Kidney (tissue), 14 donors: ENCODE measurements around the gene INO80D. TPM values are rescaled to one million over a fixed set of nuclear protein-coding genes. Genes with fewer than 3 reads are reported as not detected.

Experiments used
- DNase-seq, 5 donors: peaks; one replicate each; pipeline ENCODE4 v3.0.0-alpha.2; 2013 to 2020
- FAIRE-seq: peaks from 2 replicates; lab custom pipeline; 2012; peaks lifted over from hg19 to GRCh38; lab: Jason Lieb, UNC
- H3K27ac ChIP-seq, 2 donors: one replicate each; pipeline ENCODE4 v1.7.0; 2013; ENCODE audit warnings: low read depth in 2 of 2, low read length in 2 of 2, inconsistent platforms in 1 of 2
- H3K27me3 ChIP-seq: one replicate; pipeline ENCODE4 v1.7.1; 2013; ENCODE audit warnings: low read length, inconsistent platforms; ENCODE audit not compliant: control insufficient read depth, insufficient read depth
- H3K36me3 ChIP-seq, 3 donors: one replicate each; pipeline versions ENCODE4 v1.7.0 to v1.7.1; 2013; ENCODE audit warnings: low read length in 3 of 3, control low read depth in 1 of 3, inconsistent platforms in 1 of 3; ENCODE audit not compliant: insufficient read depth in 3 of 3, control insufficient read depth in 2 of 3
- H3K4me1 ChIP-seq, 3 donors: one replicate each; pipeline versions ENCODE4 v1.7.0 to v1.7.1; 2013; ENCODE audit warnings: low read length in 3 of 3, inconsistent platforms in 1 of 3, low read depth in 1 of 3; ENCODE audit not compliant: control insufficient read depth in 2 of 3, insufficient read depth in 2 of 3
- H3K4me3 ChIP-seq, 3 donors: one replicate each; pipeline versions ENCODE4 v1.7.0 to v1.8.1; 2013; ENCODE audit warnings: low read length in 3 of 3, control low read depth in 1 of 3, inconsistent platforms in 1 of 3
- H3K9ac ChIP-seq, 3 donors: one replicate each; pipeline versions ENCODE4 v1.7.0 to v1.7.1; 2013; ENCODE audit warnings: low read length in 3 of 3, control low read depth in 1 of 3, inconsistent platforms in 1 of 3
- H3K9me3 ChIP-seq, 3 donors: one replicate each; pipeline versions ENCODE4 v1.7.0 to v1.7.1; 2013; ENCODE audit warnings: low read length in 3 of 3, control low read depth in 1 of 3, inconsistent platforms in 1 of 3; ENCODE audit not compliant: control insufficient read depth in 2 of 3, insufficient read depth in 1 of 3
- CTCF ChIP-seq: IDR thresholded peaks from 3 replicates; pipeline ENCODE4 v1.5.1; 2012; ENCODE audit warnings: mild to moderate bottlenecking, moderate library complexity, borderline replicate concordance; ENCODE audit not compliant: insufficient read depth; ENCODE audit errors: extremely low read depth
- intact Hi-C: fragments of 100-400 bp; cut with DNase I; formaldehyde crosslinking; loops from one replicate; pipeline ENCODE4 v1.11.1; 2022
- polyA plus RNA-seq: library from polyadenylated mRNA; stranded (reverse); fragments of 350-450 nt; fragmentation: Illumina TruSeq; extraction: RNeasy Lipid Tissue Mini Kit (QIAGEN cat#74804); gene quantifications from one replicate; pipeline ENCODE4 v1.2.3, GENCODE V29; 2014; ENCODE audit warnings: low read depth, low replicate concordance; ENCODE audit not compliant: insufficient read depth
- total RNA-seq: library from RNA; stranded (reverse); fragmentation: NEBNext Ultra II Directional; extraction: Animal tissue kit (Norgen Biotek cat#: 25700); gene quantifications from one replicate; pipeline ENCODE4 v1.2.1, GENCODE V29; 2021
- donor health status: control.
- donor health status: control.
- donor health status: control.
- donor health status: control.
- donor health status: control.
- donor health status: DM: yes; HTN: yes; CAD: no.
- donor health status: Normal renal cell carcinoma (clear cell type).

The INO80D gene
- total and polyA plus RNA-seq, 2 donors from 2014 or later = 1.7 to 29.9 TPM

- Histone ChIP-seq H3K9ac (no peak overlapping the region), H3K27ac (no peak overlapping the region), H3K27me3 (no peaks in the 10 kb centered on the region), H3K36me3 (no peaks in the 10 kb centered on the region), H3K9me3 (no peaks in the 10 kb centered on the region), H3K4me3 (no peak overlapping the region), H3K4me1 (no peaks in the 10 kb centered on the region)
- TF ChIP-seq CTCF = no peak
- intact Hi-C loops = no loop called here
- DNase-seq (no peak), FAIRE-seq (no peak)
Measured at GRCh38 chr2:206092297-206092696, 6.3 kb upstream of the INO80D start.

- no peak overlapping the region for H3K4me3 ChIP-seq
- intact Hi-C loops = no loop called here
- FAIRE-seq = no peak
Measured at GRCh38 chr2:206088248-206088647, 2.3 kb upstream of the INO80D start.

GRCh38 chr2:206086716-206087350 lies 859 bp upstream of the INO80D start:
- no peaks in the 10 kb centered on the region for H3K36me3 ChIP-seq
- H3K4me1 ChIP-seq = peaks cover 0 to 3% (median 2%) of the 10 kb centered on the region in 3 donors
- H3K27me3 ChIP-seq = no peaks in the 10 kb centered on the region
- intact Hi-C loops = no loop called here
- peak overlapping the region; percentile 79 to 91 (median 83) for H3K4me3 ChIP-seq
- FAIRE-seq (no peak), DNase-seq (peak in 2 of 5 donors; percentile 56 to 61)
- peak overlapping the region; percentile 79 to 100 (median 98) for H3K9ac ChIP-seq
- TF ChIP-seq CTCF = no peak
- no peaks in the 10 kb centered on the region for H3K9me3 ChIP-seq
- peak overlapping the region; percentile 63 to 99 for H3K27ac ChIP-seq

More at GRCh38 chr2:206088248-206088647, 2.3 kb upstream of the INO80D start:
- Histone ChIP-seq H3K9me3 (no peaks in the 10 kb centered on the region), H3K27ac (no peak overlapping the region), H3K27me3 (no peaks in the 10 kb centered on the region), H3K4me1 (peaks cover 0 to 2% (median 0%) of the 10 kb centered on the region in 3 donors), H3K36me3 (no peaks in the 10 kb centered on the region), H3K9ac (peak overlapping the region in 1 of 3 donors; percentile 2)
- no peak for TF ChIP-seq CTCF
- no peak for DNase-seq
